HG02884 (cell line): ENCODE data around the gene BTBD19.
A peak's percentile ranks its signal among the peaks of the same experiment; 100 is the strongest.
"Not testable (repeated sequence)": the region's sequence is repeated elsewhere in the genome, so short reads cannot be mapped to it uniquely, and the experiment has no call there.

Experiments
- ATAC-seq: cut with Tn5 transposase; IDR thresholded peaks from one replicate; pipeline ENCODE4 v1.9.1; 2021; ENCODE audit warnings: mild to moderate bottlenecking, moderate library complexity; ENCODE audit not compliant: unreplicated experiment

The BTBD19 gene

GRCh38 chr1:44807364-44808062, 810 bp upstream of the BTBD19 start:
- ATAC-seq, result no peak

- ATAC-seq, result no peak
Observed at GRCh38 chr1:44808938-44809917, 905 bp downstream of the BTBD19 start.

GRCh38 chr1:44810101-44810761, 1.9 kb downstream of the BTBD19 start:
- ATAC-seq, result no peak

DNA sequence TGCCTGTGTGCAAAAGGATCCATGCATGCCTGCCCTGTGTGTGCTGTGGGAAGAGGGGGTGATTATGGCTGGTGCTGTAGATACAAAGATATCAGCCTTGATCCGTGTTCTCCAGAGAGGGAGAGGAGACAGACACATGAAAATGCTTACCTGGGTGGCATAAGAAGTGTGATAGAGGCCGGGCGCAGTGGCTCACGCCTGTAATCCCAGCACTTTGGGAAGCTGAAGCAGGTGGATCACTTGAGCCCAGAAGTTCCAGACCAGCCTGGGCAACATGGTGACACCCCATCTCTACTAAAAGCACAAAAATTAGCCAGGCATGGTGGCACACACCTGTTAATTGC, 2.4 kb downstream of the BTBD19 start:
- ATAC-seq, result not testable (repeated sequence)

- no peak for ATAC-seq
Observed at GRCh38 chr1:44811234-44811633, 2.9 kb downstream of the BTBD19 start.

DNA sequence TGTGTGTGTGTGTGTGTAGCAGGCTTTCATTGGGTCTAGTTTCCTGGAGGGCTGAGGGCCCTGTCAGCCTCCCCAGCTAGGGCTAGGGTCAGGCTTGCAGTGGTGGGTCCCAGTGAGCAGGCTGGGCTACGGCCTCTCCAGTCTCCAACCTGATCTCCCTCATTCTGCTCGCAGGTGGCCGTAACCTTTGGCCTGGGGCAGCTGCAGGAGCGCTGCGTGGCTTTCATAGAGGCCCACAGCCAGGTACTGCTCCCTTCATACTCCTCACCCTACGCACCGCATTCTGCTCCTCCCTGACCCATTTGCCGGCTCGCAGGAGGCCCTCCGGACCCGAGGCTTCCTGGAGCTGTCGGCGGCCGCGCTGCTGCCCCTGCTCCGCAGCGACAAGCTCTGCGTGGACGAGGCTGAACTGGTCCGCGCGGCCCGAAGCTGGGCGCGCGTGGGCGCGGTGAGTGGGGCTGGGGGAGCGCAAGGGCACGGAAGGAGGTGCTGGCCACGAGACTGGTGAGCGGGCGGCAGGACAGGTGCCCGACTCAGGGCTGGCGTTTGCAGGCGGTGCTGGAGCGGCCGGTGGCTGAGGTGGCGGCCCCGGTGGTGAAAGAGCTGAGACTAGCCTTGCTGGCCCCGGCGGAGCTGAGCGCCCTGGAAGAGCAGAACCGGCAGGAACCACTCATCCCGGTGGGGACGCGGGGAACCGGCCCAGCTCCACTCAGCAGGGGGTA, 4.7 kb downstream of the BTBD19 start:
- ATAC-seq, result no peak

DNA sequence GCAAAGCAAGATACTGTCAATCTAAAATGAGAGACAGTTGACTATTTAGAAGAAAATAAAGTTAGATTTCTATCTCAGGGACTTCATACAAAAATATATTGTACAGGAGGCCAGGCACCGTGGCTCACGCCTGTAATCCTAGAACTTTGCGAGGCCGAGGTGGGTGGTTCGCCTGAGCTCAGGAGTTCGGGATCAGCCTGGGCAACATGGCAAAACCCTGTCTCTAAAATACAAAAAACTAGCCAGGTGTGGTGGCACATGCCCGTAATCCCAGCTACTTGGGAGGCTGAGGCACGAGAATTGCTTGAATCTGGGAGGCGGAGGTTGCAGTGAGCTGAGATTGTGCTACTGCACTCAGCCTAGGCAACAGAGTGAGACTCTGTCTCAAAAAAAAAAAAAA, 7.6 kb downstream of the BTBD19 start:
- ATAC-seq, result not testable (repeated sequence)

DNA sequence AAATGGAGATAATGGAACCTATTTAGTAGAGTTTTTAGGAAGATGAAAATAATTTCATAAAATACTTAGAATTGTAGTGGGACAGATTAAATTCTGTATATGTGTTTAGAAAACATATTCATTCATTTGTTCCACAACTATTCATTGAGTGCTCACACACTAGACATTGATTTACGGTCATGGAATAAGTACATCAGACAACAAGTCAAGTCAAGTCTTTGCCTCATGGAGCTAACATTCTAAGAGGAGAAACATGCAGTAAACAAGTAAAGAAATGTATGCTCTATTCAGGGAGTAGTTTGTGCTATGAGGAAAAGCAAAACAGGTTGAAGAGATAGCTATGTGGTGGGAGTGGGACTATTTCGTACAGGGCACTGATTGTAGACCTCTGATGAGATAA, 9.0 kb downstream of the BTBD19 start:
- no peak for ATAC-seq

DNA sequence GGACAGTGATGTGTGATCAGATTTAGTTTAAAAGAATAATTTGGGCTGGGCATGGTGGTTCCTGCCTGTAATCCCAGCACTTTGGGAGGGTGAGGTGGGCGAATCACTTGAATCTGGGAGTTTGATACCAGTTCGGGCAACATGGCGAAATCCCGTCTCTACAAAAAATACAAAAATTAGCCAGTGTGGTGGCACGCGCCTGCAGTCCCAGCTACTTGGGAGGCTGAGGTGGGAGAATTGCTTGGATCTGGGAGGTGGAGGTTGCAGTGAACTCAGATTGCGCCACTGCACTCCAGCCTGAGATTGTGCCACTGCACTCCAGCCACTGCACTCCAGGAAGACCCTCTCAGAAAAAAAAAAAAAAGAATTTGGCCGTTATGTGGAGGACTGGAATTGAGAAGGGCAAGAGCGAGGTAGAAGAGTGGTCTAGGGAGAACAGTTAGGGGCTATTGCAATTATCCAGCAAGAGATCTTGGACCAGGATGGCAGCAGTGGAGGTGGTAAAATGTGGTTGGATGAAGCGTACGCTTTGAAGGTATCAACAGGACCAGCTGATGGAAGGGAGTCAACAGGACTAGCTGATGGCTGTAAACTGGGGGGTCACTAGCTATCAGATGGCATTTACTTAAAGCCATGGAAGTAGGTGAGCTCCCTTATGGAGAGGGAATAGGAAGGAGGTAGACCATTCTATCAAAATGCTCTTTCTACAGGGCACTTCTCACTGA, 9.6 kb downstream of the BTBD19 start:
- no peak for ATAC-seq

GRCh38 chr1:44819196-44819607, 10.9 kb downstream of the BTBD19 start:
- no peak for ATAC-seq

DNA sequence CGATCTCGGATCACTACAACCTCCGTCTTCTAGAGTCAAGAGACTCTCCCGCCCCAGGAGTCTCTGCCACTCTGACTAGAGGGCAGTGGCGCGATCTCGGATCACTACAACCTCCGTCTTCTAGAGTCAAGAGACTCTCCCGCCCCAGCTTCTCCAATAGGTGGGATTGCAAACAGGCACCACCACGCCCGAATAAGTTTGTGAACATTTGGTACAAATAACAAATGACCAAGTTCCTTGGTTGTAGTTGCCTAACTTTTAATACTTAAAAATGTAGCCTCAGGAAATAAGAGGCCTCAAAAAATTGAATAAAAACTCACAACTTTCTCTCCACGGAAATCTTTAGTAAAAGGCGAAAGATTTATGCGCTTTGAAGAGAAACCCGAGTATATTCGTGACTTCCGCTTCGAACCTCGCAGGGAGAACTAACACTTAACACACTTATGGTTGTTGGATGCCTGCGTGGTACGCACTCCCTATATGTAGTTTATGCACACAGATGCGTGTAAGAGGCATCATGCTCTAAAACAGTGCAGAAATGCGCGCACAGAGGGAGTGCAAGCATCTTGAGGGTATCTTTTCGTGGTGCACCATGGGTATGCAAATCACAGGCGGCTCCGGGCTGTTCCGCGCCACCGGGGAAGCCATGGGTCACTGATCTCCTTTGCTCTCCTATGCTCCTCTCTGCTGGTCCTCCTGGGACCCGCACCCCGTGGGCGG, 11.4 kb downstream of the BTBD19 start:
- peak; percentile 87 for ATAC-seq

DNA sequence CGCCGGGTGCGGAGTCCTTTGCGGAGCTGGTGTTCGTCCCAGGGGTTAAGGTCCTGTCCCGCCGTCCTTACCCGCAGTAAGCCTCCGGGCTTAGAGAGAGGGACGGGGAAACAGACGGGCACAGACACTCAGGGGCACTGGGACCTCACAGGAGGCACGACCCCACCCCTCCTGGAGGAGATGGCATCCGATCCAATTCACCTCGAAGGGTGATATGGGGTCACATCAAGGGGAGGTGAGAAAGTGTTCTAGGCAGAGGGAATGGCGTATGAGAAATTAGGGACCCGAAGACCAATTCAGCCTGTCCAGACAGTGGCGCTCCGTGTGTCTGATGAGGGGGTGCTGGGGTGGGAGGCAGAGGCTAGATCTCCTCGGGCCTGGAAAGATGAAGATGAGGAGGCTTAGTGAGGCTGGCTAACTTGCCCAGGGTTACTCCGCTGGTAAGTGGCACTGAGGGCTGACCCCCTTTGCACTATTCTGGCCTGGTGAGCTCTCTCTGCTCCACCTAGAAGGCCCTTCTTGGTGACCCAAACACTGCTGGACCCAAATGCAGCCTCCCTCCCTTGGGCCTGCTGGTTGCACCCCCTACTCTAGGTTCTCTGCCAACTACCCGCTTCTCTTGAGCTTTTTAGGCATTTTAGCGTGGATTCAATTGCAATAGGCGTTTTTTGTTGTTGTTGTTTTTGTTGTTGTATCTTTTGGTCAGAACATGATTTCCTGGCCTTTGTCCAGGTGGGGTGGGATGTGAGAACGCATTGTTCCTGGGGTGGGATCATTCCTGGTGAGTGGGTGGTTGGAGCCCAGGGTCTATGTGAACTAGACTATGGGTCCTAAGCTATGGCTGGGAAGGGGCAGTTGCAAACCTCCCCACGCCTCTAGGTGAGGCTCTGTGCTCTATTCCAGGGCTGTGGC, 12.3 kb downstream of the BTBD19 start:
- no peak for ATAC-seq

DNA sequence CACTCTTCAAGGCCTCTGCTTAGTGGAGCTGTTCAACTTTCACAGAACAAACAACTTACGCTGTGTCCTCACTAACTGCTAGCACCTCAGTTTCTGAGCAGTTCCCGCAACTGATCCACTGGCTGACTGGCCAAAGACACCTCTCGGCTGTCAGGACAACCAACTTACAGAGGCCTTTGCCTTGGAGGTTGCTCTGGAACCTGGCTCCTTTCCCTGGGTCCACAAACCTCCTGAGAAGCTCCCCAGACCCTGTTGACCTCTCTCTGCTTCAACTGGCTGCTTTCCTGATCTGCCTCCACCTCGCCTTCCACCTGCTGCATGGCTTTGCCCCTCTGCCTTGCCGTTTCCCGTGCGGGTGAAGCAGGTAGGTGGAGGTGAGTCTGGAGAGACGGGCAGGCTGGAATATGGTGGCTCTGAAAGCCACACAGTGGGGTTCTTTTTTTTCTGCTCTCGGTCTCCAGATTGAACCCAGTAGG, 13.0 kb downstream of the BTBD19 start:
- no peak for ATAC-seq

- no peak for ATAC-seq
Observed at GRCh38 chr1:44822131-44822701, 13.9 kb downstream of the BTBD19 start.

DNA sequence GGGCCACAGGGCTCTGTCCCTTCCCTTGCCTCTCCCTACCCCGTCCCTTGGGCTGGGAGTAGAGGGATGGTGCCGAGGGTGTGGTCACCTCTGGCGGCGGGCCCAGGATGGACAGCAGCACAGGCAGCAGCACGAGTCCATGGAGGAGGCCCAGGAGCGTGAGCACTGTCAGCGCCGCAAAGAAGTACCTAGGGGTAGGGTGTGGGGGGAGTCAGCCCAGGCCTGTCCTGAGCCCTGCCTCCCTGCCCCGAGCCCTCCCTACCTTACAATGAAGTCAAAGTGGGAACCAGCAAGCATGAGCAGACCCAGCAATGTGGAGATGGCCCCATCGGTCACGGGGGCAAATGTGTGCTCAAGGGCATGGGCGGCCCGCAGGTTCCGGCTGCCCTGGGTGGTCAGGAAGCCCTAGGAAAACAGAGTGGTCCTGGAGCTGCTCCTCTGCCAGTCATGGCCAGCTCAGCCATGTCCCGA, 14.7 kb downstream of the BTBD19 start:
- no peak for ATAC-seq

DNA sequence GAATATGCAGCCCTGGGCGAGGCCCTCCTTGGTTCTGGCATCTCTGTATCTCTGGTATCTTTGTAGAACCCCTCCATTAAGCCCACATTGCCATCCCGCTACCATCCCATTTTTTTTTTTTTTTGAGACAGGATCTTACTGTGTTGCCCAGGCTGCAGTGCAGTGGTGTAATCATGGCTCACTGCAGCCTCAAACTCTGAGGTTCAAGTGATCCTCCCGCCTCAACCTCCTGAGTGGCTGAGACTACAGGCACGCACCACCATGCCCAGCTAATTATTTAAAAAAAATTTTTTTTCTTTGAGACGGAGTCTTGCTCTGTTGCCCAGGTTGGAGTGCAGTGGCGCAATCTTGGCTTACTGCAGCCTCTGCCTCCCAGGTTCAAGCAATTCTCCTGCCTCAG, 16.1 kb downstream of the BTBD19 start:
- ATAC-seq, result not testable (repeated sequence)

GRCh38 chr1:44826375-44827196, 18.3 kb downstream of the BTBD19 start:
- no peak for ATAC-seq
